Stimulated activated CD4-positive, alpha-beta T cell treated with anti-CD3 and anti-CD28 coated beads, Interleukin-12 subunit alpha, Interleukin-12 subunit beta, amount 100 ng/mL, for 4 hours (primary cell): ENCODE data around the gene EML1.

ENCODE experiments used
- DNase-seq: peaks from one replicate; pipeline ENCODE4 v3.0.0-alpha.2; 2020

Gene EML1

GRCh38 chr14:99806836-99807235 is 13.6 kb downstream of the EML1 start:
- no peak for DNase-seq

GRCh38 chr14:99807413-99808153 is 14.4 kb downstream of the EML1 start:
- no peak for DNase-seq

GRCh38 chr14:99808154-99808505 is 14.9 kb downstream of the EML1 start:
- DNase-seq, result no peak

- DNase-seq, result no peak
Observed at GRCh38 chr14:99808515-99808914, 15.3 kb downstream of the EML1 start.

- DNase-seq, result no peak
Observed at GRCh38 chr14:99809360-99809759, 16.1 kb downstream of the EML1 start.

GRCh38 chr14:99809859-99810558 is 16.8 kb downstream of the EML1 start:
- DNase-seq, result no peak

GRCh38 chr14:99810559-99810874 is 17.3 kb downstream of the EML1 start:
- DNase-seq, result no peak

- no peak for DNase-seq
Observed at GRCh38 chr14:99812096-99812750, 19.0 kb downstream of the EML1 start.

- no peak for DNase-seq
Observed at GRCh38 chr14:99812892-99813291, 19.7 kb downstream of the EML1 start.

GRCh38 chr14:99815696-99816095 is 22.5 kb downstream of the EML1 start:
- DNase-seq, result no peak

GRCh38 chr14:99816217-99816616 is 23.0 kb downstream of the EML1 start:
- DNase-seq, result no peak

- no peak for DNase-seq
Observed at GRCh38 chr14:99816642-99817041, 23.4 kb downstream of the EML1 start.

- no peak for DNase-seq
Observed at GRCh38 chr14:99817331-99817730, 24.1 kb downstream of the EML1 start.

GRCh38 chr14:99818503-99819036 is 25.4 kb downstream of the EML1 start:
- no peak for DNase-seq

- DNase-seq, result peak; percentile 3
Observed at GRCh38 chr14:99819514-99819913, 26.3 kb downstream of the EML1 start.

- DNase-seq, result no peak
Observed at GRCh38 chr14:99820702-99821331, 27.6 kb downstream of the EML1 start.

GRCh38 chr14:99821519-99822508 is 28.6 kb downstream of the EML1 start:
- DNase-seq, result no peak

GRCh38 chr14:99822800-99823455 is 29.7 kb downstream of the EML1 start:
- no peak for DNase-seq

- no peak for DNase-seq
Observed at GRCh38 chr14:99824776-99825175, 31.6 kb downstream of the EML1 start.

- DNase-seq, result no peak
Observed at GRCh38 chr14:99829450-99829849, 36.2 kb downstream of the EML1 start.

GRCh38 chr14:99831303-99831702 is 38.1 kb downstream of the EML1 start:
- no peak for DNase-seq
